ENCODE data around the gene GRK3. TPM values are rescaled to one million over a fixed set of nuclear protein-coding genes. Genes with fewer than 3 reads are reported as not detected.

GRK3 gene
- total and polyA plus RNA-seq, 10 of the 15 experiments (the other 5 are each of a cell fraction or from before 2014, with no cell fraction given): 3.1 to 35.1 (median 14.7) TPM

DNA sequence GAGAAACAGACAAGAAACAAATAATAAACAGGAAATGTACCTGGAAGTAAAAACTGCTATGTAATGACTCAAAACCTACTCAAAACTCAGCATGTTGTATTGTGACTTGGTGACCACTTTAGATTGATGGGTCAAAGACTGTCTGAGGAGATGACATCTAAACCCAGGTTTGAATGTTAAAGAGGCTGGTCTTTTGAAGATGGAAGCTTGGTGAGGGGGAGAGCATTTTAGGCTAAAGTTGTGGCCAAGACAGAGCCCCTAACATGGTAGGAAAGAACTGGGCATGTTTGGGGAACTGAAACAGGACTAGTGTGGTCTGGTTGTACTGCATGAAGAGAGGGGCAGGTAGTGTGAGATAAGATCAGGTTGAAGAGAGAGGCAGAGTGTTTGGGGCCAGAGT lies 92.2 kb downstream of the GRK3 start (continued):
- TF ChIP-seq TARDBP (IDR thresholded peaks at IDR 0.05; ENCODE audit: borderline replicate concordance) (no peak), RBBP5 (conservative IDR thresholded peaks at IDR 0.05) (no peak), NR2C1 (IDR thresholded peaks at IDR 0.05) (peak; percentile 75), MEF2B (IDR thresholded peaks at IDR 0.05; ENCODE audit: partially characterized antibody, poor library complexity, severe bottlenecking) (peak; percentile 39), MEF2A (IDR thresholded peaks at IDR 0.05; ENCODE audit: insufficient read depth, low read depth, low read length) (no peak), CBFB (IDR thresholded peaks at IDR 0.05; ENCODE audit: low read depth) (0 out of 2 replicates have a peak, but pooled peaks have one; percentile 38), IKZF2 (IDR thresholded peaks at IDR 0.05) (peak; percentile 86 to 88; a peak in 2 of 4 replicates), NBN (IDR thresholded peaks at IDR 0.05) (peak; percentile 83; the same call in 1 of the 2 replicates), EP300 (IDR thresholded peaks at IDR 0.05; ENCODE audit: borderline replicate concordance in 1 of 2, control insufficient read depth in 1 of 2, low read depth in 2 of 2, low read length in 2 of 2) (peak in 1 of 2 experiments; percentile 65; a peak in 2 of 4 replicates), HSF1 (IDR thresholded peaks at IDR 0.05; ENCODE audit: low read depth, low read length) (no peak), BACH1 (IDR thresholded peaks at IDR 0.05; ENCODE audit: borderline replicate concordance) (0 out of 2 replicates have a peak, but pooled peaks have one; percentile 14), POU2F2 (IDR thresholded peaks at IDR 0.05; ENCODE audit: borderline replicate concordance, low read depth, low read length) (peak; percentile 59; the same call in 1 of the 3 replicates), SMC3 (IDR thresholded peaks at IDR 0.05; ENCODE audit: borderline replicate concordance, low read length) (no peak; the same call in 1 of the 2 replicates), ATF7 (IDR thresholded peaks at IDR 0.05; ENCODE audit: low read depth) (peak; percentile 73), IKZF1 (conservative IDR thresholded peaks at IDR 0.05) (peak; percentile 76), NFIC (IDR thresholded peaks at IDR 0.05; ENCODE audit: low read depth, low read length) (no peak)
- TF ChIP-seq, protein P1, sequence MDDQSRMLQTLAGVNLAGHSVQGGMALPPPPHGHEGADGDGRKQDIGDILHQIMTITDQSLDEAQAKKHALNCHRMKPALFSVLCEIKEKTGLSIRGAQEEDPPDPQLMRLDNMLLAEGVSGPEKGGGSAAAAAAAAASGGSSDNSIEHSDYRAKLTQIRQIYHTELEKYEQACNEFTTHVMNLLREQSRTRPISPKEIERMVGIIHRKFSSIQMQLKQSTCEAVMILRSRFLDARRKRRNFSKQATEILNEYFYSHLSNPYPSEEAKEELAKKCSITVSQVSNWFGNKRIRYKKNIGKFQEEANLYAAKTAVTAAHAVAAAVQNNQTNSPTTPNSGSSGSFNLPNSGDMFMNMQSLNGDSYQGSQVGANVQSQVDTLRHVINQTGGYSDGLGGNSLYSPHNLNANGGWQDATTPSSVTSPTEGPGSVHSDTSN (IDR thresholded peaks at IDR 0.05; ENCODE audit: insufficient replicate concordance, low read depth, low read length): peak; percentile 66

Measured in GM12878 (cell line).